Body of pancreas (tissue), 4 donors: Measurements from ENCODE around the gene CD164.

ENCODE experiments used
- POLR2A ChIP-seq, 3 donors: fragments of 450-650 bp; IDR thresholded peaks; one replicate each; pipeline ENCODE4 v1.6.1; 2016; ENCODE audit warnings: antibody characterized with exemption in 3 of 3, mild to moderate bottlenecking in 2 of 3
- TF ChIP-seq, protein P1 (sequence below), 7 experiments: fragments of 450-650 bp in 4 of 7; fragments of 200-600 bp in 3 of 7; sonication (generic) in 3 of 7; IDR thresholded peaks; one replicate each; pipeline ENCODE4 v1.5.1; 2016 to 2019; ENCODE audit warnings: antibody characterized with exemption in 7 of 7

DNA sequence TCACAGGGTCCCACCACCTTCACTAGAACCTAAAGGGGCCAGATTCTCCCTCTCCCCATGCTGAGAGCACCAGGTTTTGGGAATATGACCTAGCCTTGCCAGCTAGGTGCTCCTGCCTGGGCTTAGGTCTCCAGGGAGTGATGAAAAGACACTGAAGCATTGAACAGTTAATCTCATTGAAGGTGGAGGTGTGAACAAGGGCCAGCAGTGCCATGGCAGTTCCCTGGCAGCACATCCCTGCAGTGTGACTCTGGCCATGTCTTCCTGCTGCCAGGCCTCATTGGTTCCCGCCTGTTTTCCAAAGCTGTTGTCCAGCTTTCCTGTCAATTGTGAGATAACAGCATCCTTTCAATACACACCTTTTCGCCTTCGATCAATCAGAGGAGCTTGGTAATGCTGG is 47.2 kb upstream of the CD164 start:
- TF ChIP-seq, protein P1, sequence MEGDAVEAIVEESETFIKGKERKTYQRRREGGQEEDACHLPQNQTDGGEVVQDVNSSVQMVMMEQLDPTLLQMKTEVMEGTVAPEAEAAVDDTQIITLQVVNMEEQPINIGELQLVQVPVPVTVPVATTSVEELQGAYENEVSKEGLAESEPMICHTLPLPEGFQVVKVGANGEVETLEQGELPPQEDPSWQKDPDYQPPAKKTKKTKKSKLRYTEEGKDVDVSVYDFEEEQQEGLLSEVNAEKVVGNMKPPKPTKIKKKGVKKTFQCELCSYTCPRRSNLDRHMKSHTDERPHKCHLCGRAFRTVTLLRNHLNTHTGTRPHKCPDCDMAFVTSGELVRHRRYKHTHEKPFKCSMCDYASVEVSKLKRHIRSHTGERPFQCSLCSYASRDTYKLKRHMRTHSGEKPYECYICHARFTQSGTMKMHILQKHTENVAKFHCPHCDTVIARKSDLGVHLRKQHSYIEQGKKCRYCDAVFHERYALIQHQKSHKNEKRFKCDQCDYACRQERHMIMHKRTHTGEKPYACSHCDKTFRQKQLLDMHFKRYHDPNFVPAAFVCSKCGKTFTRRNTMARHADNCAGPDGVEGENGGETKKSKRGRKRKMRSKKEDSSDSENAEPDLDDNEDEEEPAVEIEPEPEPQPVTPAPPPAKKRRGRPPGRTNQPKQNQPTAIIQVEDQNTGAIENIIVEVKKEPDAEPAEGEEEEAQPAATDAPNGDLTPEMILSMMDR (IDR thresholded peaks at IDR 0.05) = no peak
- no peak for TF ChIP-seq POLR2A (IDR thresholded peaks at IDR 0.05)
